K562 (cell line): Measurements from ENCODE around the gene CD68. TPM values are rescaled to one million over a fixed set of nuclear protein-coding genes. Genes with fewer than 3 reads are reported as not detected.
A peak's percentile ranks its signal among the peaks of the same experiment; 100 is the strongest.

Experiments
- ATAC-seq: fragments of 200-7000 bp; cut with Tn5 transposase; 3 replicates; pipeline ENCODE4 v1.9.1; 2020; ENCODE audit warnings: moderate library complexity
- BruUV-seq: library from RNA; stranded (reverse); fragments of 400-500 nt; replicated peaks from 2 replicates; lab custom pipeline; 2021; lab: Mats Ljungman, UMichigan
- CTCF ChIA-PET: fragments of 300-600 bp; formaldehyde crosslinking; extraction: SDS; loops from one replicate; lab custom pipeline; 2021; ENCODE audit warnings: low intra/inter-chr PET ratio; lab: Yijun Ruan, JAX
- POLR2A ChIA-PET: fragments of 300-600, 350-650 bp; sonication (Branson Sonifier 250); formaldehyde crosslinking; extraction: SDS; loops from one replicate; lab custom pipeline; 2021; ENCODE audit warnings: antibody characterized with exemption, inconsistent platforms; lab: Yijun Ruan, JAX
- DNase-seq, 4 experiments: peaks; one replicate each; pipeline versions ENCODE4 v3.0.0 to v3.0.0-alpha.2; 2011 to 2018; ENCODE audit warnings: low spot score in 3 of 4, mixed read lengths in 3 of 4; ENCODE audit errors: extremely low read depth in 1 of 4
- FAIRE-seq: peaks from 2 replicates; lab custom pipeline; 2011; peaks lifted over from hg19 to GRCh38; lab: Jason Lieb, UNC
- H2AFZ ChIP-seq: 2 replicates; pipeline ENCODE4 v1.6.0; 2011; ENCODE audit warnings: low read depth, low read length, control low read depth, inconsistent platforms
- H3K27ac ChIP-seq: fragments of 200-600 bp; 3 replicates; pipeline ENCODE4 v1.8.0; 2011; ENCODE audit warnings: low read depth, mild to moderate bottlenecking, control low read depth, inconsistent platforms, low read length, moderate library complexity, mixed read lengths; ENCODE audit errors: extremely low read depth
- H3K27me3 ChIP-seq, 2 experiments: fragments of 300-600 bp in 1 of 2; 2 replicates in 1 of 2; 3 replicates in 1 of 2; pipeline versions ENCODE4 v1.6.0 to v1.8.0; 2011; ENCODE audit warnings: inconsistent platforms in 2 of 2, low read length in 2 of 2, mild to moderate bottlenecking in 1 of 2, mixed read lengths in 1 of 2, moderate library complexity in 1 of 2; ENCODE audit not compliant: control insufficient read depth in 2 of 2, insufficient read depth in 2 of 2
- H3K36me3 ChIP-seq: fragments of 300-600 bp; 3 replicates; pipeline ENCODE4 v1.8.0; 2011; ENCODE audit warnings: mild to moderate bottlenecking, low read length, inconsistent platforms; ENCODE audit not compliant: control insufficient read depth, insufficient read depth
- H3K4me1 ChIP-seq, 2 experiments: fragments of 200-600 bp in 1 of 2; replicated peaks in 1 of 2; 2 replicates in 1 of 2; 3 replicates in 1 of 2; pipeline versions ENCODE4 v1.5.1 to v1.8.0; 2011; ENCODE audit warnings: inconsistent platforms in 2 of 2, low read length in 2 of 2, mild to moderate bottlenecking in 1 of 2, mixed read lengths in 1 of 2, moderate library complexity in 1 of 2; ENCODE audit not compliant: control insufficient read depth in 2 of 2, insufficient read depth in 2 of 2
- H3K4me2 ChIP-seq: 2 replicates; pipeline ENCODE4 v1.6.1; 2011; ENCODE audit warnings: low read length, control low read depth, inconsistent platforms, mixed read lengths; ENCODE audit not compliant: insufficient read depth
- H3K4me3 ChIP-seq: fragments of 200-600 bp; sonication (generic), shearing (Covaris generic); 2 replicates; pipeline ENCODE4 v1.5.1; 2016; ENCODE audit warnings: control low read depth, inconsistent platforms
- H3K79me2 ChIP-seq: fragments of 200-600 bp; 3 replicates; pipeline ENCODE4 v1.8.0; 2011; ENCODE audit warnings: low read length, inconsistent platforms; ENCODE audit not compliant: control insufficient read depth, insufficient read depth
- H3K9ac ChIP-seq, 2 experiments: 2 replicates each; pipeline versions ENCODE4 v1.6.0 to v1.6.1; 2011; ENCODE audit warnings: low read depth in 2 of 2, low read length in 2 of 2, control low read depth in 1 of 2, inconsistent platforms in 1 of 2, mild to moderate bottlenecking in 1 of 2, mixed read lengths in 1 of 2; ENCODE audit not compliant: insufficient read depth in 1 of 2
- H3K9me1 ChIP-seq: one replicate; pipeline ENCODE4 v1.6.0; 2011; ENCODE audit warnings: inconsistent platforms, mild to moderate bottlenecking, low read length, moderate library complexity; ENCODE audit not compliant: control insufficient read depth, insufficient read depth
- H3K9me3 ChIP-seq: replicated peaks from 2 replicates; pipeline ENCODE4 v1.5.1; 2011; ENCODE audit warnings: low read depth, low read length, inconsistent platforms; ENCODE audit not compliant: control insufficient read depth, insufficient read depth
- H4K20me1 ChIP-seq: replicated peaks from 2 replicates; pipeline ENCODE4 v1.6.1; 2011; ENCODE audit warnings: low read length, inconsistent platforms, mixed read lengths; ENCODE audit not compliant: control insufficient read depth, insufficient read depth
- CHD4 ChIP-seq: fragments of 200-600 bp; sonication (generic); IDR thresholded peaks from 3 replicates; pipeline ENCODE4 v1.6.1; 2012; ENCODE audit warnings: low read depth, mild to moderate bottlenecking, mixed read lengths, low read length, inconsistent platforms; ENCODE audit not compliant: insufficient read depth, insufficient replicate concordance, poor library complexity, severe bottlenecking
- CTBP1 ChIP-seq: fragments of 450-650 bp; IDR thresholded peaks from 2 replicates; pipeline ENCODE4 v1.6.1; 2016; ENCODE audit warnings: borderline replicate concordance
- DEAF1 ChIP-seq: fragments of 450-650 bp; formaldehyde crosslinking; IDR thresholded peaks from 2 replicates; pipeline ENCODE4 v1.4.0; 2020; ENCODE audit warnings: mild to moderate bottlenecking, moderate library complexity
- HMGN3 ChIP-seq: IDR thresholded peaks from 2 replicates; pipeline ENCODE4 v1.6.1; 2011; ENCODE audit warnings: borderline replicate concordance, low read depth, mild to moderate bottlenecking, mixed read lengths, low read length; ENCODE audit not compliant: insufficient read length; ENCODE audit errors: extremely low read depth
- MNT ChIP-seq, 2 experiments: fragments of 450-650 bp; conservative IDR thresholded peaks; 2 replicates each; pipeline ENCODE4 v1.6.1; 2017; ENCODE audit warnings: mild to moderate bottlenecking in 2 of 2, moderate library complexity in 2 of 2
- MYBL2 ChIP-seq, 2 experiments: fragments of 450-650 bp in 1 of 2; sonication (generic) in 1 of 2; formaldehyde crosslinking in 1 of 2; IDR thresholded peaks; 2 replicates each; pipeline versions ENCODE4 v1.6.1 to v1.8.1; 2017 to 2022; ENCODE audit warnings: borderline replicate concordance in 1 of 2, inconsistent platforms in 1 of 2, low read depth in 1 of 2, mild to moderate bottlenecking in 1 of 2, missing genetic modification reagents in 1 of 2, moderate library complexity in 1 of 2
- NR2C1 ChIP-seq, 2 experiments: fragments of 450-650 bp; IDR thresholded peaks; 2 replicates each; pipeline ENCODE4 v1.6.1; 2017; ENCODE audit warnings: mild to moderate bottlenecking in 2 of 2, antibody characterized with exemption in 1 of 2, inconsistent platforms in 1 of 2, missing compliant biosample characterization in 1 of 2, missing genetic modification characterization in 1 of 2
- PHF21A ChIP-seq: fragments of 450-650 bp; IDR thresholded peaks from 2 replicates; pipeline ENCODE4 v1.6.1; 2017; ENCODE audit warnings: low read depth, borderline replicate concordance
- POLR2B ChIP-seq: fragments of 450-650 bp; IDR thresholded peaks from 2 replicates; pipeline ENCODE4 v1.6.1; 2018; ENCODE audit warnings: low read depth; ENCODE audit not compliant: partially characterized antibody
- SIN3A ChIP-seq, 2 experiments: fragments of 150-350 bp in 1 of 2; IDR thresholded peaks; 2 replicates each; pipeline ENCODE4 v1.6.1; 2011 to 2016; ENCODE audit warnings: borderline replicate concordance in 2 of 2, low read depth in 2 of 2, low read length in 2 of 2, mild to moderate bottlenecking in 2 of 2, moderate library complexity in 2 of 2; ENCODE audit not compliant: control insufficient read depth in 1 of 2
- SMAD4 ChIP-seq: fragments of 250-450 bp; sonication (Bioruptor Pico); conservative IDR thresholded peaks from 2 replicates; pipeline ENCODE4 v1.8.0; 2021; ENCODE audit warnings: inconsistent platforms, mild to moderate bottlenecking, moderate library complexity
- TAL1 ChIP-seq: fragments of 450-650 bp; IDR thresholded peaks from 2 replicates; pipeline ENCODE4 v1.6.1; 2016; ENCODE audit warnings: mild to moderate bottlenecking
- ZKSCAN3 ChIP-seq: fragments of 250-450 bp; sonication (Bioruptor Pico); IDR thresholded peaks from 2 replicates; pipeline ENCODE4 v1.4.0; 2020
- ZNF143 ChIP-seq: sonication (generic); formaldehyde crosslinking; IDR thresholded peaks from 2 replicates; pipeline ENCODE4 v1.9.0; 2022; ENCODE audit warnings: mild to moderate bottlenecking, missing genetic modification reagents
- ZNF512 ChIP-seq: IDR thresholded peaks from 2 replicates; pipeline ENCODE4 v1.6.1; 2016; ENCODE audit warnings: missing genetic modification characterization, missing compliant biosample characterization
- WGBS: fragments of 100-300 bp; shearing (Covaris generic); methylation state at CpG from one replicate; pipeline ENCODE4 v1.1.6; 2016; ENCODE audit warnings: low coverage, mixed read lengths; ENCODE audit not compliant: insufficient coverage; ENCODE audit errors: missing lambda C conversion rate; 5-methylcytosine and 5-hydroxymethylcytosine counted together
- in situ Hi-C: fragments of 300-500 bp; cut with MboI; formaldehyde crosslinking; loops from 4 replicates; pipeline ENCODE4 v1.15.0; 2018; ENCODE audit warnings: inconsistent platforms, mixed read lengths
- intact Hi-C: fragments of 100-400 bp; cut with micrococcal nuclease; formaldehyde crosslinking; loops from 2 replicates; pipeline ENCODE4 v1.14.2; 2022
- polyA plus RNA-seq, 8 experiments: library from polyadenylated mRNA; depleted of rRNA in 4 of 8; stranded (reverse) in 5 of 8; unstranded in 3 of 8; fragments of >200 nt; fragmentation: Nextera tagmentation in 2 of 8; fragmentation: Illumina TruSeq in 1 of 8; extraction: Ambion mirVana in 2 of 8; extraction: Trizol in 1 of 8; gene quantifications; 2 replicates each; pipeline versions ENCODE4 v1.2.1 to v1.2.3, GENCODE V29; 2011 to 2014; ENCODE audit warnings: inconsistent platforms in 1 of 8, missing spikeins in 1 of 8
- total RNA-seq, 7 experiments: library from RNA; depleted of rRNA in 6 of 7; stranded (reverse); fragments of >200 nt in 6 of 7; fragmentation: Illumina TruSeq in 2 of 7; extraction: Trizol in 2 of 7; gene quantifications; 2 replicates each; pipeline versions ENCODE4 v1.2.1 to v1.2.3, GENCODE V29; 2011 to 2021; ENCODE audit warnings: low replicate concordance in 1 of 7

The CD68 gene
- total and polyA plus RNA-seq, 9 of the 15 experiments (the other 6 are each of a cell fraction or from before 2014, with no cell fraction given): 28.2 to 89.8 (median 37.7) TPM

GRCh38 chr17:7576432-7576937 is 3.0 kb upstream of the CD68 start:
- Histone ChIP-seq H3K9me1 (peaks cover 9% of the 10 kb centered on the region), H3K4me1 (peaks cover 34 to 42% of the 10 kb centered on the region in 2 experiments), H3K27me3 (no peaks in the 10 kb centered on the region), H3K4me3 (no peak overlapping the region), H3K36me3 (peaks cover 63% of the 10 kb centered on the region), H4K20me1 (peaks cover 43% of the 10 kb centered on the region), H3K9ac (no peak overlapping the region; a peak in 1 of 4 replicates), H2AFZ (no peak overlapping the region), H3K4me2 (no peak overlapping the region), H3K27ac (no peak overlapping the region; the same call in 1 of the 3 replicates), H3K79me2 (peaks cover 80% of the 10 kb centered on the region), H3K9me3 (no peaks in the 10 kb centered on the region)
- FAIRE-seq: no peak
- no peak for DNase-seq
- POLR2A ChIA-PET: interaction anchor here (0.6 to 1.0 kb wide), 3 partner anchors 108 to 214 kb away, joined by 3 to 5 read pairs (median 3); no protein-coding TSS in a partner anchor
- 87% methylated on average over 14 of the region's 14 CpGs for WGBS
- CTCF ChIA-PET: interaction anchor here (0.7 kb wide), 1 partner anchor 220 kb away, joined by 3 read pairs; no protein-coding TSS in a partner anchor
- in situ Hi-C loops: no loop called here
- ATAC-seq: no peak
- intact Hi-C loops: no loop called here
- no TSS peak for BruUV-seq
- TF ChIP-seq ZKSCAN3 (CRISPR knock-in tag) (no peak), SIN3A (IDR thresholded peaks at IDR 0.05; ENCODE audit: borderline replicate concordance in 2 of 2, control insufficient read depth in 1 of 2, low read depth in 2 of 2, low read length in 2 of 2) (0 out of 4 replicates have a peak, but pooled peaks of 1 of the 2 experiments have one; percentile 19), MNT (conservative IDR thresholded peaks at IDR 0.05) (no peak), MYBL2 (IDR thresholded peaks at IDR 0.05; ENCODE audit: low read depth) (no peak), MYBL2 (CRISPR knock-in tag; IDR thresholded peaks at IDR 0.05; ENCODE audit: borderline replicate concordance) (no peak), PHF21A (no peak), POLR2B (peak; percentile 10), TAL1 (no peak), ZNF512 (tag) (no peak), HMGN3 (no peak), CHD4 (no peak), ZNF143 (CRISPR knock-in tag) (no peak), CTBP1 (no peak), SMAD4 (no peak), NR2C1 (IDR thresholded peaks at IDR 0.05) (no peak), NR2C1 (tag; IDR thresholded peaks at IDR 0.05) (no peak), DEAF1 (CRISPR knock-in tag) (no peak)
